B cell (primary cell): ENCODE measurements around the gene CEPT1. TPM values are rescaled to one million over a fixed set of nuclear protein-coding genes. Genes with fewer than 3 reads are reported as not detected.

Experiments
- ATAC-seq: fragments of 200-7000 bp; cut with Tn5 transposase; one replicate; pipeline ENCODE4 v1.10.0; 2021; ENCODE audit warnings: low read depth, mild to moderate bottlenecking, moderate number of reproducible peaks, moderate library complexity
- CTCF ChIA-PET: fragments of 350-600 bp; sonication (Branson Sonifier 250); formaldehyde crosslinking; loops from one replicate; lab custom pipeline; 2021; ENCODE audit warnings: antibody characterized with exemption, inconsistent platforms; lab: Charles Lee
- POLR2A ChIA-PET: fragments of 350-600 bp; sonication (Branson Sonifier 250); formaldehyde crosslinking; loops from one replicate; lab custom pipeline; 2021; ENCODE audit warnings: antibody characterized with exemption; lab: Charles Lee
- DNase-seq: peaks from one replicate; pipeline ENCODE4 v3.0.0; 2013
- H2AFZ ChIP-seq: 2 replicates; pipeline ENCODE4 v1.6.1; 2012; ENCODE audit warnings: mild to moderate bottlenecking, low read depth, low read length; ENCODE audit not compliant: insufficient read depth, poor library complexity, severe bottlenecking
- H3K27ac ChIP-seq, 2 donors: 1 replicate in 1 of 2; 2 replicates in 1 of 2; pipeline ENCODE4 v1.5.1; 2012 to 2013; ENCODE audit warnings: low read length in 2 of 2, mild to moderate bottlenecking in 2 of 2, moderate library complexity in 1 of 2
- H3K27me3 ChIP-seq, 4 experiments: fragments of 200-600 bp in 1 of 4; sonication (generic) in 1 of 4; replicated peaks in 1 of 4; 1 replicate in 2 of 4; 2 replicates in 2 of 4; pipeline versions ENCODE4 v1.6.1 to v1.7.0; 2013 to 2016; ENCODE audit warnings: low read length in 3 of 4, mild to moderate bottlenecking in 2 of 4, mixed read lengths in 1 of 4, moderate library complexity in 1 of 4; ENCODE audit not compliant: insufficient read depth in 4 of 4, control insufficient read depth in 3 of 4; ENCODE audit errors: control extremely low read depth in 1 of 4
- H3K36me3 ChIP-seq, 2 experiments: replicated peaks in 1 of 2; 1 replicate in 1 of 2; 2 replicates in 1 of 2; pipeline versions ENCODE4 v1.6.1 to v1.7.1; 2013; ENCODE audit warnings: low read length in 1 of 2; ENCODE audit not compliant: insufficient read depth in 2 of 2, control insufficient read depth in 1 of 2; ENCODE audit errors: control extremely low read depth in 1 of 2, extremely low read depth in 1 of 2
- H3K4me1 ChIP-seq, 2 donors: fragments of 200-600 bp in 1 of 2; sonication (generic) in 1 of 2; 1 replicate in 1 of 2; 2 replicates in 1 of 2; pipeline versions ENCODE4 v1.5.1 to v1.6.1; 2013 to 2017; ENCODE audit warnings: low read length in 2 of 2; ENCODE audit not compliant: control insufficient read depth in 2 of 2, insufficient read depth in 2 of 2
- H3K4me2 ChIP-seq: replicated peaks from 2 replicates; pipeline ENCODE3; 2012; ENCODE audit warnings: mild to moderate bottlenecking, low read depth, low read length; ENCODE audit not compliant: poor library complexity, severe bottlenecking
- H3K4me3 ChIP-seq, 5 experiments: fragments of 200-600 bp in 1 of 5; sonication (generic) in 1 of 5; 1 replicate in 3 of 5; 2 replicates in 2 of 5; pipeline versions ENCODE4 v1.5.1 to v1.7.0; 2011 to 2016; ENCODE audit warnings: low read length in 4 of 5, mild to moderate bottlenecking in 4 of 5, low read depth in 2 of 5, control low read depth in 1 of 5, moderate library complexity in 1 of 5; ENCODE audit not compliant: insufficient read depth in 1 of 5; ENCODE audit errors: control extremely low read depth in 1 of 5, extremely low read depth in 1 of 5
- H3K79me2 ChIP-seq: fragments of 200-600 bp; sonication (generic); one replicate; pipeline ENCODE4 v1.6.0; 2016; ENCODE audit warnings: low read length; ENCODE audit not compliant: control insufficient read depth, insufficient read depth
- H3K9ac ChIP-seq: fragments of 200-600 bp; sonication (generic); 2 replicates; pipeline ENCODE4 v1.6.1; 2017; ENCODE audit warnings: mild to moderate bottlenecking, low read length, moderate library complexity
- H3K9me3 ChIP-seq, 3 donors: one replicate each; pipeline versions ENCODE4 v1.6.1 to v1.7.1; 2013; ENCODE audit warnings: low read length in 2 of 3; ENCODE audit not compliant: control insufficient read depth in 2 of 3, insufficient read depth in 1 of 3; ENCODE audit errors: control extremely low read depth in 1 of 3
- H4K20me1 ChIP-seq: 2 replicates; pipeline ENCODE4 v1.6.0; 2012; ENCODE audit warnings: mild to moderate bottlenecking, low read length; ENCODE audit not compliant: insufficient read depth, control insufficient read depth, poor library complexity, severe bottlenecking
- H3K27ac Mint-ChIP-seq: one replicate; pipeline ENCODE4 v1.8.0; 2021; ENCODE audit warnings: mixed read lengths
- H3K27me3 Mint-ChIP-seq: one replicate; pipeline ENCODE4 v1.8.0; 2021; ENCODE audit warnings: mixed read lengths
- H3K4me1 Mint-ChIP-seq: one replicate; pipeline ENCODE4 v1.8.0; 2021; ENCODE audit warnings: mixed read lengths
- H3K4me3 Mint-ChIP-seq: one replicate; pipeline ENCODE4 v1.8.0; 2021; ENCODE audit warnings: mixed read lengths
- H3K9me3 Mint-ChIP-seq: one replicate; pipeline ENCODE4 v1.8.0; 2022; ENCODE audit warnings: mixed read lengths; ENCODE audit not compliant: insufficient read depth
- EZH2 ChIP-seq: IDR thresholded peaks from 2 replicates; pipeline ENCODE4 v1.6.1; 2012; ENCODE audit warnings: borderline replicate concordance, low read depth, mild to moderate bottlenecking, moderate library complexity, low read length; ENCODE audit not compliant: insufficient read depth, poor library complexity, severe bottlenecking
- WGBS: methylation state at CpG from one replicate; pipeline ENCODE4 v1.1.5; 2013; ENCODE audit warnings: missing lambda C conversion rate; ENCODE audit not compliant: insufficient coverage; 5-methylcytosine and 5-hydroxymethylcytosine counted together
- intact Hi-C: fragments of 100-400 bp; cut with micrococcal nuclease; formaldehyde crosslinking; loops from one replicate; pipeline ENCODE4 v1.10.0; 2022
- polyA plus RNA-seq: library from polyadenylated mRNA; depleted of rRNA; stranded (reverse); fragments of >200 nt; gene quantifications from 2 replicates; pipeline ENCODE4 v1.2.3, GENCODE V29; 2012
- total RNA-seq, 2 donors: library from RNA; stranded (reverse); fragments of 120-200 nt in 1 of 2; gene quantifications; 1 replicate in 1 of 2; 2 replicates in 1 of 2; pipeline versions ENCODE4 v1.2.3 to v1.2.4, GENCODE V29; 2013 to 2022
- TF ChIP-seq, protein P1 (sequence below): fragments of 200-600 bp; IDR thresholded peaks from one replicate; pipeline ENCODE4 v1.8.0; 2022; ENCODE audit warnings: antibody characterized with exemption, mild to moderate bottlenecking

Gene CEPT1
- total and polyA plus RNA-seq, 2 donors (not counting 1 experiment from before 2014, with no cell fraction given): 47.1 to 83.5 TPM

DNA sequence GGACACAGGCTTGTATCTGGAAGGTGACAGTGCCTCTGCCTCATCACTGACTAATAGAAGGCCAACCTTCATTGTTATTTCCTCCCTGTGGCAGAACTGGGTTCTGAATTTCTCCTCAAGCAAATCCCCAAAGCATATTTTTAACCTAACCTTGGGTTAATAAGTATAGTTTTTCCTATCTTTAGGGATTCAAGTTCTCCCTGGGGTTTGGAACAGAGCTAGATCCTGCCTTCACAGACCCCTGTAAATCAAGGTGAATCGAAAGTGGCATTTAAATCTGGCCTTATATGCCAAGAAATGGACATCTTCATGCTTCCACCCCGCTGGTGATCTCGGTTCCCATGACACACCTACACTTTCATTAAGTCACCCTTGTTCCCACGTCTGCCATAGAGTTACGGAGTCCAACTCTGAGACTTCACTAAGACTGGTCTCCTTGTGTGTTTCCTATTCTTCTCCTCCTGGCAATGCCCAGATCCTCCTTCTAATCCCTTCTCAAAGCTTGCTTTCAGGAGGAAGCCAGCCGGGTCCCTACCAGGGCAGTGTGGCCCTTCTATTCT lies 83.2 kb downstream of the CEPT1 start:
- intact Hi-C loops: loop anchor here (1.0 to 10.0 kb wide), 9 partner anchors 36 to 542 kb away; partner anchors contain the start of genes CEPT1, DRAM2 and LRIF1
- CTCF ChIA-PET: interaction anchor here (0.7 to 10.9 kb wide), 44 partner anchors 9 to 546 kb away, joined by 3 to 205 read pairs (median 5); partner anchors contain the start of genes CEPT1, DENND2D, DRAM2 and WDR77
- no peak for TF ChIP-seq EZH2
- TF ChIP-seq, protein P1, sequence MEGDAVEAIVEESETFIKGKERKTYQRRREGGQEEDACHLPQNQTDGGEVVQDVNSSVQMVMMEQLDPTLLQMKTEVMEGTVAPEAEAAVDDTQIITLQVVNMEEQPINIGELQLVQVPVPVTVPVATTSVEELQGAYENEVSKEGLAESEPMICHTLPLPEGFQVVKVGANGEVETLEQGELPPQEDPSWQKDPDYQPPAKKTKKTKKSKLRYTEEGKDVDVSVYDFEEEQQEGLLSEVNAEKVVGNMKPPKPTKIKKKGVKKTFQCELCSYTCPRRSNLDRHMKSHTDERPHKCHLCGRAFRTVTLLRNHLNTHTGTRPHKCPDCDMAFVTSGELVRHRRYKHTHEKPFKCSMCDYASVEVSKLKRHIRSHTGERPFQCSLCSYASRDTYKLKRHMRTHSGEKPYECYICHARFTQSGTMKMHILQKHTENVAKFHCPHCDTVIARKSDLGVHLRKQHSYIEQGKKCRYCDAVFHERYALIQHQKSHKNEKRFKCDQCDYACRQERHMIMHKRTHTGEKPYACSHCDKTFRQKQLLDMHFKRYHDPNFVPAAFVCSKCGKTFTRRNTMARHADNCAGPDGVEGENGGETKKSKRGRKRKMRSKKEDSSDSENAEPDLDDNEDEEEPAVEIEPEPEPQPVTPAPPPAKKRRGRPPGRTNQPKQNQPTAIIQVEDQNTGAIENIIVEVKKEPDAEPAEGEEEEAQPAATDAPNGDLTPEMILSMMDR: no peak
- H3K27ac Mint-ChIP-seq: peak overlapping the region; percentile 91
- Histone ChIP-seq H3K4me3 (peak overlapping the region in 1 of 5 experiments; percentile 3), H2AFZ (peak overlapping the region; percentile 37), H3K36me3 (no peaks in the 10 kb centered on the region), H3K4me1 (peaks cover 85 to 87% of the 10 kb centered on the region in 2 donors), H3K4me2 (peak overlapping the region; percentile 58), H3K27me3 (no peaks in the 10 kb centered on the region), H4K20me1 (no peaks in the 10 kb centered on the region), H3K9ac (no peak overlapping the region), H3K27ac (peak overlapping the region; percentile 46 to 92), H3K9me3 (no peaks in the 10 kb centered on the region), H3K79me2 (no peaks in the 10 kb centered on the region)
- WGBS: 81% methylated on average over 5 of the region's 6 CpGs
- H3K4me3 Mint-ChIP-seq: peak overlapping the region; percentile 72
- POLR2A ChIA-PET: interaction anchor here (0.7 to 1.1 kb wide), 3 partner anchors 20 to 515 kb away, joined by 3 to 7 read pairs (median 3); no protein-coding TSS in a partner anchor
- ATAC-seq (no peak), DNase-seq (peak; percentile 16)
- H3K4me1 Mint-ChIP-seq: peaks cover 82% of the 10 kb centered on the region
- no peaks in the 10 kb centered on the region for H3K27me3 Mint-ChIP-seq
- H3K9me3 Mint-ChIP-seq: no peaks in the 10 kb centered on the region

DNA sequence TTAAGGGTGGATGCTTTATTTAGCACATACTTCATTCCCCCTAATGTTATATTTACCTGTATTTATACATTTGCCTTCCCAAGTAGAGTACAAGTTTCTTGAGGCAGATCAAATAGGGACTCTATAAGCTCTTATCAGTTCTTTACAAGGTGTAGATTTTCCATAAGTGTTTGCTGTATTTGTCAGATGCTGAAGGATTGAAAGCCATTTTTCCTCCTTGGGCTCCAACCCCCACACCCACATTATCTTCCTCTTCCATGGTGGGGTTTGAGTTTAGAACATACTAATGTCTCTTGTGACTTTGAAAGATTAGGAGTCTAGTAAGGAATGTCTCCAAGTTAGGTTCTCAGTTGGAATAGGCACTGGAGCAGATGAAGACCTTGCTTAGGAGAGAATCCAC lies 85.1 kb downstream of the CEPT1 start:
- Histone ChIP-seq H3K9me3 (peaks cover 0 to 5% (median 4%) of the 10 kb centered on the region in 3 donors), H3K36me3 (no peaks in the 10 kb centered on the region), H3K79me2 (peaks cover 12% of the 10 kb centered on the region), H3K4me1 (peaks cover 77 to 79% of the 10 kb centered on the region in 2 donors), H3K27ac (peak overlapping the region; percentile 15 to 71), H3K9ac (no peak overlapping the region), H3K4me3 (no peak overlapping the region), H4K20me1 (no peaks in the 10 kb centered on the region), H2AFZ (peak overlapping the region; percentile 49), H3K27me3 (no peaks in the 10 kb centered on the region), H3K4me2 (peak overlapping the region; percentile 28)
- Mint-ChIP-seq H3K4me1 (peaks cover 77% of the 10 kb centered on the region), H3K27ac (peak overlapping the region; percentile 89), H3K27me3 (no peaks in the 10 kb centered on the region), H3K9me3 (no peaks in the 10 kb centered on the region), H3K4me3 (peak overlapping the region; percentile 32)
- no peak for TF ChIP-seq EZH2
- TF ChIP-seq, protein P1: no peak
- ATAC-seq (no peak), DNase-seq (no peak)
- ChIA-PET POLR2A (no interaction called here), CTCF (interaction anchor here (0.8 to 3.0 kb wide), 6 partner anchors 21 to 216 kb away, joined by 3 to 17 read pairs (median 6); no protein-coding TSS in a partner anchor)
- intact Hi-C loops: loop anchor here (10.0 kb wide), 1 partner anchor 540 kb away; no protein-coding TSS in a partner anchor
